ENCODE measurements around the gene PKN1. TPM values are rescaled to one million over a fixed set of nuclear protein-coding genes. Genes with fewer than 3 reads are reported as not detected.

PKN1 gene
- total RNA-seq, 1 experiment from 2014 or later, result 257 TPM

GRCh38 chr19:14404312-14404711, 28.8 kb upstream of the PKN1 start:
- Histone ChIP-seq H2AFZ (no peak overlapping the region), H3K27me3 (ENCODE audit: insufficient read depth, low read depth) (no peaks in the 10 kb centered on the region), H3K4me1 (replicated peaks; ENCODE audit: insufficient read depth) (0 out of 2 replicates have a peak, but pooled peaks cover 10% of the 10 kb centered on the region), H3K79me2 (ENCODE audit: low read depth) (no peaks in the 10 kb centered on the region), H3K4me3 (no peak overlapping the region), H3K9me3 (ENCODE audit: insufficient read depth, low read depth) (no peaks in the 10 kb centered on the region), H3K9me2 (ENCODE audit: insufficient read depth) (no peaks in the 10 kb centered on the region), H4K20me1 (ENCODE audit: insufficient read depth) (peaks cover 19% of the 10 kb centered on the region), H3K4me2 (no peak overlapping the region), H3K36me3 (ENCODE audit: low read depth) (peaks cover 5% of the 10 kb centered on the region; the same call in 1 of the 2 replicates), H3F3A (ENCODE audit: insufficient read depth, low read depth) (peaks cover 54% of the 10 kb centered on the region), H3K27ac (no peak overlapping the region)
- ChIA-PET CTCF (interaction anchor here (0.6 kb wide), 1 partner anchor 29 kb away, joined by 4 read pairs; no protein-coding TSS in a partner anchor), POLR2A (ENCODE audit: unreplicated experiment) (no interaction called here)
- DNase-seq, result no peak
- intact Hi-C loops (cut with micrococcal nuclease; ENCODE audit: unreplicated experiment), result loop anchor here (10.0 kb wide), 1 partner anchor 200 kb away; the partner anchor contains the start of gene ADGRL1
- TF ChIP-seq, protein P1, sequence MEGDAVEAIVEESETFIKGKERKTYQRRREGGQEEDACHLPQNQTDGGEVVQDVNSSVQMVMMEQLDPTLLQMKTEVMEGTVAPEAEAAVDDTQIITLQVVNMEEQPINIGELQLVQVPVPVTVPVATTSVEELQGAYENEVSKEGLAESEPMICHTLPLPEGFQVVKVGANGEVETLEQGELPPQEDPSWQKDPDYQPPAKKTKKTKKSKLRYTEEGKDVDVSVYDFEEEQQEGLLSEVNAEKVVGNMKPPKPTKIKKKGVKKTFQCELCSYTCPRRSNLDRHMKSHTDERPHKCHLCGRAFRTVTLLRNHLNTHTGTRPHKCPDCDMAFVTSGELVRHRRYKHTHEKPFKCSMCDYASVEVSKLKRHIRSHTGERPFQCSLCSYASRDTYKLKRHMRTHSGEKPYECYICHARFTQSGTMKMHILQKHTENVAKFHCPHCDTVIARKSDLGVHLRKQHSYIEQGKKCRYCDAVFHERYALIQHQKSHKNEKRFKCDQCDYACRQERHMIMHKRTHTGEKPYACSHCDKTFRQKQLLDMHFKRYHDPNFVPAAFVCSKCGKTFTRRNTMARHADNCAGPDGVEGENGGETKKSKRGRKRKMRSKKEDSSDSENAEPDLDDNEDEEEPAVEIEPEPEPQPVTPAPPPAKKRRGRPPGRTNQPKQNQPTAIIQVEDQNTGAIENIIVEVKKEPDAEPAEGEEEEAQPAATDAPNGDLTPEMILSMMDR (conservative IDR thresholded peaks at IDR 0.05), result no peak
- TF ChIP-seq EZH2 (IDR thresholded peaks at IDR 0.05; ENCODE audit: low read depth), result no peak
- BruUV-seq (replicated peaks), result no TSS peak

DNA sequence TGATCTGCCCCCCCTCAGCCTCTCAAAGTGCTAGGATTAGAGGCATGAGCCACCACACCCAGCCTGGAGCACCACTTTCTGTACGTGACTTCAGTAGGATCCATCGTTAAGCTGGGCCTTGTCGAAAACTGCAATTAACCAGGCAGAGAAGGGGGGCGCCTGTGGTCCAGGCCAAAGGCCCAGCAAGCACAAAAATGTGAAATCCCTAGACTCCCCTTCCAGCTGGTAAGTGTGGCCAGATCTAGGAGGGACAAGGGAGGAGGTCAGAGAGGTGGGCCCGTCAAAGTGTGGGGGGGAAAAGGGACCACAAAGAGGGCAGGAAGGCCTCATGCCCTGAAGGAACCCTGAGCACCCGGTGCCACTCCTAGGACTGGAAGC, 27.7 kb upstream of the PKN1 start:
- no peak for TF ChIP-seq EZH2 (IDR thresholded peaks at IDR 0.05; ENCODE audit: low read depth)
- TF ChIP-seq, protein P1 (conservative IDR thresholded peaks at IDR 0.05), result no peak
- Histone ChIP-seq H3K27ac (no peak overlapping the region), H3K9me2 (ENCODE audit: insufficient read depth) (no peaks in the 10 kb centered on the region), H3K79me2 (ENCODE audit: low read depth) (no peaks in the 10 kb centered on the region), H3K9me3 (ENCODE audit: insufficient read depth, low read depth) (no peaks in the 10 kb centered on the region), H3K36me3 (ENCODE audit: low read depth) (peaks cover 12% of the 10 kb centered on the region; the same call in 1 of the 2 replicates), H3K27me3 (ENCODE audit: insufficient read depth, low read depth) (no peaks in the 10 kb centered on the region), H3K4me1 (replicated peaks; ENCODE audit: insufficient read depth) (0 out of 2 replicates have a peak, but pooled peaks cover 10% of the 10 kb centered on the region), H2AFZ (no peak overlapping the region), H3K4me2 (no peak overlapping the region), H3K4me3 (no peak overlapping the region), H4K20me1 (ENCODE audit: insufficient read depth) (peaks cover 29% of the 10 kb centered on the region), H3F3A (ENCODE audit: insufficient read depth, low read depth) (peaks cover 56% of the 10 kb centered on the region)
- POLR2A ChIA-PET (ENCODE audit: unreplicated experiment), result no interaction called here
- BruUV-seq (replicated peaks), result no TSS peak
- intact Hi-C loops (cut with micrococcal nuclease; ENCODE audit: unreplicated experiment), result loop anchor here (5.0 to 10.0 kb wide), 2 partner anchors 201 to 268 kb away; partner anchors contain the start of genes ADGRL1 and ASF1B
- no peak for DNase-seq
- CTCF ChIA-PET, result interaction anchor here (0.8 to 1.4 kb wide), 3 partner anchors 38 to 269 kb away, joined by 3 to 6 read pairs (median 5); partner anchors contain the start of gene ASF1B

DNA sequence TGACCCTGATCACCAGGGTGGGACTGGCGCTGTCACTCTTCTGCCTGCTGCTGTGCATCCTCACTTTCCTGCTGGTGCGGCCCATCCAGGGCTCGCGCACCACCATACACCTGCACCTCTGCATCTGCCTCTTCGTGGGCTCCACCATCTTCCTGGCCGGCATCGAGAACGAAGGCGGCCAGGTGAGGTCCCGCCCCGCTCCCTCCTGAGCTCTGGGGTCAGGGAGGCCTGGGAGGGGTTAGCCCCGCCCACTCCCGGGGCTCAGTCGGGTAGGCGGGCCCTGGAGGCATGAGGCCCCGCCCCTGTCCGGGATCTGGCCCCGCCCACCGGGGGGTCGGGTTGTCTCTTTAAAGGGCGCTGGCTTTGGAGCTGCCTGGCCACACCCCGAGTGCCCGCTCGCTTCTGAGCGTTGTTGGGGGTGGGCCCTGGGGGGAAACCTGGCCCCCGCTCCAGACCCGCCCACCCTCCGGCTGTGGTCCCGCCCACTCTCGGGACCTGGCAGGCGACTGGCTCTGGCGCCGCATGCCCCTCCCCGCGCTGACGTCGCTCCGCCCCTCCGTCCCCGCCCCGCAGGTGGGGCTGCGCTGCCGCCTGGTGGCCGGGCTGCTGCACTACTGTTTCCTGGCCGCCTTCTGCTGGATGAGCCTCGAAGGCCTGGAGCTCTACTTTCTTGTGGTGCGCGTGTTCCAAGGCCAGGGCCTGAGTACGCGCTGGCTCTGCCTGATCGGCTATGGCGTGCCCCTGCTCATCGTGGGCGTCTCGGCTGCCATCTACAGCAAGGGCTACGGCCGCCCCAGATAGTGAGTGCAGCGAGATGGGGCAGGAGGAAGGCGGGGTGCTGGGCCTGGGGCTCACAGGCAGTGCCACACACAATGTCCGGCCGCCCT, 27.1 kb upstream of the PKN1 start:
- Histone ChIP-seq H3K79me2 (ENCODE audit: low read depth) (no peaks in the 10 kb centered on the region), H3K27ac (no peak overlapping the region), H3K4me3 (peak overlapping the region; percentile 37; the same call in 1 of the 2 replicates), H3K4me1 (replicated peaks; ENCODE audit: insufficient read depth) (0 out of 2 replicates have a peak, but pooled peaks cover 10% of the 10 kb centered on the region), H4K20me1 (ENCODE audit: insufficient read depth) (peaks cover 34% of the 10 kb centered on the region), H3K36me3 (ENCODE audit: low read depth) (peaks cover 16% of the 10 kb centered on the region), H2AFZ (no peak overlapping the region), H3K9me3 (ENCODE audit: insufficient read depth, low read depth) (no peaks in the 10 kb centered on the region), H3K9me2 (ENCODE audit: insufficient read depth) (no peaks in the 10 kb centered on the region), H3K4me2 (peak overlapping the region; percentile 27; the same call in 1 of the 2 replicates), H3K27me3 (ENCODE audit: insufficient read depth, low read depth) (no peaks in the 10 kb centered on the region), H3F3A (ENCODE audit: insufficient read depth, low read depth) (peaks cover 56% of the 10 kb centered on the region)
- no TSS peak for BruUV-seq (replicated peaks)
- CTCF ChIA-PET, result interaction anchor here (0.8 to 1.4 kb wide), 4 partner anchors 39 to 270 kb away, joined by 3 to 6 read pairs (median 4); partner anchors contain the start of gene ASF1B
- TF ChIP-seq, protein P1 (conservative IDR thresholded peaks at IDR 0.05), result peak; percentile 70
- TF ChIP-seq EZH2 (IDR thresholded peaks at IDR 0.05; ENCODE audit: low read depth), result no peak
- peak; percentile 81 to 89 for DNase-seq
- POLR2A ChIA-PET (ENCODE audit: unreplicated experiment), result interaction anchor here (0.6 kb wide), 2 partner anchors 29 to 611 kb away, joined by 3 to 4 read pairs; no protein-coding TSS in a partner anchor
- intact Hi-C loops (cut with micrococcal nuclease; ENCODE audit: unreplicated experiment), result loop anchor here (2.0 to 10.0 kb wide), 3 partner anchors 201 to 525 kb away; partner anchors contain the start of genes ADGRL1 and ASF1B

Measured in PC-9 (cell line).